Measurements from ENCODE around the gene RNLS. TPM values are rescaled to one million over a fixed set of nuclear protein-coding genes. Genes with fewer than 3 reads are reported as not detected.

Gene RNLS
- total and polyA plus RNA-seq, 2 of the 4 experiments (the other 2 are of a cell fraction) = 4.5 to 7.0 TPM

DNA sequence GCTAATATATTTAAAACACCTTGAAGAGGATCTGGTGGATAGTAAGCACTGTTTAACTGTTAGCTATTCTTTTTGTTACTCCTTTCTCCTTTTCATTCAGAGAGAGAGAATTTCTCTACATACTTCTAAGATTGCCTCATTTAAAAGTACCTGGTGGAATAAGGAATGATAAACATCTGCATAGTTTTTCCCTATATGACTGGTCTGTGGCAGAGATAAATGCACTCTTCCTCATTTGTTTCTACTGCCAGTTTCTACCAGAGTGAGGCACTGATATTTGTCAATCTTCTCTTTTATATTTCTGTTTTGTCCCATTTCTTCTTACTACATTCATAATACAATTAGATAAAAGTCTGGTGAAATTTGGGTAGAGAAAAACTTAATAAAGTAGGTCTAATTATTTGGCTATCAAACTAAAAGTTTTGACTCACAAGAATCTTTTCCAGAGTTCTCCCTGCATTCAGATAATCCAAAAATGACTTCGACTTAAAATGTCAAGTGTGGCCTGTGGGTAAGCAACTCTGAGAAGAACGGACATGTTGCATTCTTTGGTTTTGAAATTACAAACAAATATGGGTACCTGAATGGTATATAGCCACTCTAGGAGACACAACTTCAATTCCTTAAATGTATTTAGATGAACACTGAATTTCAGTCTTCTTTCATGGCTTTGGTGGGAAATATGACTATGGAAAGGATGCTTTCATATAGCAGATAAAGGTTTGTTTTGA, 38.8 kb downstream of the RNLS start:
- Histone ChIP-seq H3K9me1 (ENCODE audit: insufficient read depth, low read length) (no peaks in the 10 kb centered on the region), H3K9ac (ENCODE audit: low read depth, low read length) (no peak overlapping the region), H3K27ac (ENCODE audit: insufficient read depth, low read length) (no peak overlapping the region), H3K9me3 (ENCODE audit: control insufficient read depth, insufficient read depth, low read length) (no peaks in the 10 kb centered on the region), H3K14ac (replicated peaks; ENCODE audit: low read depth, low read length) (no peak overlapping the region), H3K4ac (ENCODE audit: low read depth, low read length) (no peak overlapping the region), H3K23ac (ENCODE audit: low read depth, low read length) (no peak overlapping the region), H3K79me1 (ENCODE audit: low read depth in 1 of 2, low read length in 2 of 2) (no peaks in the 10 kb centered on the region), H3K4me1 (ENCODE audit: control insufficient read depth, insufficient read depth, low read length) (no peaks in the 10 kb centered on the region), H2BK15ac (ENCODE audit: low read depth, low read length) (no peak overlapping the region), H2BK20ac (ENCODE audit: low read depth, low read length) (no peak overlapping the region), H4K8ac (ENCODE audit: low read depth in 2 of 2, low read length in 2 of 2) (no peak overlapping the region), H3K56ac (ENCODE audit: extremely low read depth, insufficient read depth, low read length) (no peak overlapping the region), H3K4me2 (ENCODE audit: low read depth, low read length) (no peak overlapping the region), H3K18ac (ENCODE audit: low read depth, low read length) (no peak overlapping the region; the same call in 1 of the 2 replicates), H2AK9ac (replicated peaks; ENCODE audit: low read depth, low read length, poor library complexity) (no peak overlapping the region), H4K5ac (ENCODE audit: low read depth, low read length) (no peak overlapping the region), H2BK120ac (ENCODE audit: low read depth, low read length) (no peak overlapping the region), H4K20me1 (ENCODE audit: insufficient read depth, low read length) (no peaks in the 10 kb centered on the region), H3K4me3 (ENCODE audit: insufficient read depth, low read depth, low read length) (no peak overlapping the region), H3K36me3 (ENCODE audit: control insufficient read depth, insufficient read depth, low read length) (no peaks in the 10 kb centered on the region), H4K91ac (ENCODE audit: insufficient read depth, low read depth, low read length) (no peak overlapping the region), H2AK5ac (ENCODE audit: low read depth, low read length) (no peak overlapping the region), H3K27me3 (ENCODE audit: control insufficient read depth, insufficient read depth, low read length) (no peaks in the 10 kb centered on the region; the same call in 1 of the 2 replicates), H2BK5ac (ENCODE audit: low read depth, low read length, poor library complexity, severe bottlenecking) (no peak overlapping the region), H2AFZ (replicated peaks; ENCODE audit: low read length, poor library complexity) (no peak overlapping the region)
- no TSS peak for BruUV-seq (replicated peaks)
- TF ChIP-seq, protein P1, sequence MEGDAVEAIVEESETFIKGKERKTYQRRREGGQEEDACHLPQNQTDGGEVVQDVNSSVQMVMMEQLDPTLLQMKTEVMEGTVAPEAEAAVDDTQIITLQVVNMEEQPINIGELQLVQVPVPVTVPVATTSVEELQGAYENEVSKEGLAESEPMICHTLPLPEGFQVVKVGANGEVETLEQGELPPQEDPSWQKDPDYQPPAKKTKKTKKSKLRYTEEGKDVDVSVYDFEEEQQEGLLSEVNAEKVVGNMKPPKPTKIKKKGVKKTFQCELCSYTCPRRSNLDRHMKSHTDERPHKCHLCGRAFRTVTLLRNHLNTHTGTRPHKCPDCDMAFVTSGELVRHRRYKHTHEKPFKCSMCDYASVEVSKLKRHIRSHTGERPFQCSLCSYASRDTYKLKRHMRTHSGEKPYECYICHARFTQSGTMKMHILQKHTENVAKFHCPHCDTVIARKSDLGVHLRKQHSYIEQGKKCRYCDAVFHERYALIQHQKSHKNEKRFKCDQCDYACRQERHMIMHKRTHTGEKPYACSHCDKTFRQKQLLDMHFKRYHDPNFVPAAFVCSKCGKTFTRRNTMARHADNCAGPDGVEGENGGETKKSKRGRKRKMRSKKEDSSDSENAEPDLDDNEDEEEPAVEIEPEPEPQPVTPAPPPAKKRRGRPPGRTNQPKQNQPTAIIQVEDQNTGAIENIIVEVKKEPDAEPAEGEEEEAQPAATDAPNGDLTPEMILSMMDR (conservative IDR thresholded peaks at IDR 0.05; ENCODE audit: low read depth, low read length) = no peak
- TF ChIP-seq CEBPB (IDR thresholded peaks at IDR 0.05; ENCODE audit: low read depth, low read length) (no peak), RFX5 (IDR thresholded peaks at IDR 0.05; ENCODE audit: low read depth, low read length) (no peak), CHD1 (IDR thresholded peaks at IDR 0.05; ENCODE audit: low read depth, low read length) (no peak), RAD21 (IDR thresholded peaks at IDR 0.05; ENCODE audit: low read length) (no peak), NFE2L2 (IDR thresholded peaks at IDR 0.05; ENCODE audit: low read depth, low read length) (no peak), SMC3 (IDR thresholded peaks at IDR 0.05; ENCODE audit: low read depth, low read length) (no peak), RCOR1 (IDR thresholded peaks at IDR 0.05; ENCODE audit: insufficient replicate concordance, low read length) (no peak), MXI1 (IDR thresholded peaks at IDR 0.05; ENCODE audit: borderline replicate concordance, low read depth, low read length) (no peak), POLR2A (IDR thresholded peaks at IDR 0.05; ENCODE audit: low read depth, low read length) (no peak), MAZ (IDR thresholded peaks at IDR 0.05; ENCODE audit: borderline replicate concordance, low read depth, low read length) (no peak), FOS (IDR thresholded peaks at IDR 0.05; ENCODE audit: low read depth, low read length) (no peak), BHLHE40 (IDR thresholded peaks at IDR 0.05; ENCODE audit: low read depth, low read length) (no peak), MAFK (IDR thresholded peaks at IDR 0.05; ENCODE audit: low read depth, low read length) (no peak)
- TF ChIP-seq, protein P2, sequence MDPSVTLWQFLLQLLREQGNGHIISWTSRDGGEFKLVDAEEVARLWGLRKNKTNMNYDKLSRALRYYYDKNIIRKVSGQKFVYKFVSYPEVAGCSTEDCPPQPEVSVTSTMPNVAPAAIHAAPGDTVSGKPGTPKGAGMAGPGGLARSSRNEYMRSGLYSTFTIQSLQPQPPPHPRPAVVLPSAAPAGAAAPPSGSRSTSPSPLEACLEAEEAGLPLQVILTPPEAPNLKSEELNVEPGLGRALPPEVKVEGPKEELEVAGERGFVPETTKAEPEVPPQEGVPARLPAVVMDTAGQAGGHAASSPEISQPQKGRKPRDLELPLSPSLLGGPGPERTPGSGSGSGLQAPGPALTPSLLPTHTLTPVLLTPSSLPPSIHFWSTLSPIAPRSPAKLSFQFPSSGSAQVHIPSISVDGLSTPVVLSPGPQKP (IDR thresholded peaks at IDR 0.05; ENCODE audit: borderline replicate concordance, low read depth, low read length) = no peak
- TF ChIP-seq, protein P3, sequence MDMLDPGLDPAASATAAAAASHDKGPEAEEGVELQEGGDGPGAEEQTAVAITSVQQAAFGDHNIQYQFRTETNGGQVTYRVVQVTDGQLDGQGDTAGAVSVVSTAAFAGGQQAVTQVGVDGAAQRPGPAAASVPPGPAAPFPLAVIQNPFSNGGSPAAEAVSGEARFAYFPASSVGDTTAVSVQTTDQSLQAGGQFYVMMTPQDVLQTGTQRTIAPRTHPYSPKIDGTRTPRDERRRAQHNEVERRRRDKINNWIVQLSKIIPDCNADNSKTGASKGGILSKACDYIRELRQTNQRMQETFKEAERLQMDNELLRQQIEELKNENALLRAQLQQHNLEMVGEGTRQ (IDR thresholded peaks at IDR 0.05; ENCODE audit: low read depth, low read length) = no peak
- ChIA-PET POLR2A (ENCODE audit: unreplicated experiment) (interaction anchor here (0.6 kb wide), 1 partner anchor 670 kb away, joined by 3 read pairs; no protein-coding TSS in a partner anchor), CTCF (no interaction called here)
- intact Hi-C loops (cut with micrococcal nuclease) (no loop called here), in situ Hi-C loops (cut with MboI; ENCODE audit: low sequenced_read_pairs) (no loop called here), dilution Hi-C loops (cut with HindIII; ENCODE audit: low sequenced_read_pairs, unreplicated experiment) (no loop called here)
- DNase-seq (no peak), ATAC-seq (ENCODE audit: low read depth) (no peak)
- WGBS, 2 experiments (ENCODE audit: extremely low coverage in 2 of 2, insufficient read length in 1 of 2) = no CpG with 5 or more reads among the region's 2 CpGs

Measured in IMR-90 (cell line).